ENCODE results near the gene XKRX. TPM values are rescaled to one million over a fixed set of nuclear protein-coding genes. Genes with fewer than 3 reads are reported as not detected.

Gene XKRX
- polyA plus RNA-seq, 1 experiment = not detected

DNA sequence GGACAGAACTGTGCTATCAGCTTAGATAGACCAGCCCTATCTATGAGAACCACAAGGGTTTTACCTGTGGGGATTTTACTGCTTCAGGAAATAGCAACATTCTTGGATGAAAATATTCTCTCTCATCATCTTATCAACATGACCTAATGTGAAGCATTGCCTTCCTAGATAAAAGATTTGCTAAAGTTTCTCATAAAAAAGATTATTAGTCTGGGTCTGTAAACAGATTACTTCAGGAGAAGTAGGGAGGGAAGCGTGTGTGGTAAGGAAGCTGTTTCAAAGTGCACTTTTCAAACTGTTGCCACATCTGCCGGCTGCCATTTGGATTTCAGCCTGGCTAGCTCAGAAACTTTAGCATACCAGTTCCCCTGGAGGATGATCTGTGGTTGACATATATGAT, 54.4 kb downstream of the XKRX start, which contains the start of gene NOX1:
Gene NOX1, minus strand, starts transcription at position 35 of the 400 bp plus-strand sequence. CDS start 220 bp downstream, outside the sequence.
- Histone ChIP-seq H3K4me3 (ENCODE audit: low read depth, low read length) (no peak within 1 kb of the TSS), H3K27me3 (ENCODE audit: control insufficient read depth, insufficient read depth, low read length) (no peaks in the 10 kb centered on the region), H3K36me3 (ENCODE audit: control insufficient read depth, insufficient read depth, low read length) (no peaks in the 10 kb centered on the region)
- CTCF ChIA-PET = no interaction called here
- DNase-seq (ENCODE audit: low read depth) = no peak
- no peak for TF ChIP-seq CTCF (IDR thresholded peaks at IDR 0.05; ENCODE audit: insufficient read depth, low read depth, low read length)
- POLR2A ChIA-PET = no interaction called here

DNA sequence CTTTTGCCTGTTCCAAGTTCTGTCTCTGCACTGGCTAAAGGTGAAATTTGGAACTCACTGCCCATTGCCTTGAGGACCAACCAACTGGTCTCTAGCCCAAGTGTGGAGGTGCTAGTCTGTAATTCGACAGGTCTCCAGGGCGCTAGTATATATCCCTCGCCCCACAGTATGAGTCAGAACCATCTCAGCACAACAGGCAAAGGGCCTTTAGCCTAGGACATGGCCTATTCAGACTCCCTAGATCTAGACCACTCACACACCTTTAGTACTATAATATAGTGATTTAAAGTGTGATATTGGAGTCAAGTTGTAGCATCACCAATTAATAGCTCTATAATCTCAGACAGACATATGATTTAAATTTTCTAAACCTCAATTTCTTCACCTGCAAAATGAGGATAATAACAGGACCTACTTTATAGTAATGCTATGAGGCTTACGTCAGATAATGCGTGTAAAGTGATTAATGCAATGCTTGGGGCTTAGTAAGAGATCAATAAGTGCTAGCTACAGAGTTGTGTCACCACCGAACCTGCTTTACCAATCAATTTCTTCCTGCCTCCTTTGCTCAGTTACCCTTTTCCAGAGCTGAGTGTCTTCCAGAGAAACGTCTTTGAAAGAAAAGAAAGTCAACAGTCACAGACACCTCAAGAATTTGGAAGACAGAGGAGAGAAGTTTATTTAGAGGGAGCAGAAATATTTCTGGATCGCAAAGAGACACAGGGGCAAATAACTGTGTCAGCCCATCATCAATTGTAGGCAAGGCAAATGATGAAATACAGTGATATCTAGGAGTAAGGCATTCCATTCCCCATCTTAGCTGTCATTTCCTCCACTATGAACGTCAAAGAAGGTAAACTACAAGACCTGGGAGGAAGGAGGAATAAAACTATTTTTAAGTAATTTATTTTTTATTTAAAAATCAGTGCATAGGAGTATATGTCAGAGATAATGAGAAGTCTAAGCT, 56.8 kb downstream of the XKRX start:
- ChIA-PET CTCF (interaction anchor here (1.2 kb wide), 1 partner anchor 424 kb away, joined by 3 read pairs; no protein-coding TSS in a partner anchor), POLR2A (no interaction called here)
- Histone ChIP-seq H3K36me3 (ENCODE audit: control insufficient read depth, insufficient read depth, low read length) (no peaks in the 10 kb centered on the region), H3K27me3 (ENCODE audit: control insufficient read depth, insufficient read depth, low read length) (no peaks in the 10 kb centered on the region), H3K4me3 (ENCODE audit: low read depth, low read length) (no peak overlapping the region)
- TF ChIP-seq CTCF (IDR thresholded peaks at IDR 0.05; ENCODE audit: insufficient read depth, low read depth, low read length) = no peak
- no peak for DNase-seq (ENCODE audit: low read depth)

GRCh38 chrX:100870527-100870926, 58.2 kb downstream of the XKRX start:
- TF ChIP-seq CTCF (IDR thresholded peaks at IDR 0.05; ENCODE audit: insufficient read depth, low read depth, low read length) = no peak
- ChIA-PET CTCF (no interaction called here), POLR2A (no interaction called here)
- no peaks in the 10 kb centered on the region for H3K36me3 ChIP-seq (ENCODE audit: control insufficient read depth, insufficient read depth, low read length)
- no peak overlapping the region for H3K4me3 ChIP-seq (ENCODE audit: low read depth, low read length)
- DNase-seq (ENCODE audit: low read depth) = no peak
- H3K27me3 ChIP-seq (ENCODE audit: control insufficient read depth, insufficient read depth, low read length) = no peaks in the 10 kb centered on the region

- Histone ChIP-seq H3K36me3 (ENCODE audit: control insufficient read depth, insufficient read depth, low read length) (no peaks in the 10 kb centered on the region), H3K27me3 (ENCODE audit: control insufficient read depth, insufficient read depth, low read length) (no peaks in the 10 kb centered on the region), H3K4me3 (ENCODE audit: low read depth, low read length) (no peak overlapping the region)
- DNase-seq (ENCODE audit: low read depth) = no peak
- POLR2A ChIA-PET = no interaction called here
- CTCF ChIA-PET = no interaction called here
- TF ChIP-seq CTCF (IDR thresholded peaks at IDR 0.05; ENCODE audit: insufficient read depth, low read depth, low read length) = no peak
These were observed 60.4 kb downstream of the XKRX start for GRCh38 chrX:100868273-100868672.

GRCh38 chrX:100864657-100865391, 63.9 kb downstream of the XKRX start:
- TF ChIP-seq CTCF (IDR thresholded peaks at IDR 0.05; ENCODE audit: insufficient read depth, low read depth, low read length) = no peak
- no peaks in the 10 kb centered on the region for H3K27me3 ChIP-seq (ENCODE audit: control insufficient read depth, insufficient read depth, low read length)
- ChIA-PET POLR2A (no interaction called here), CTCF (no interaction called here)
- DNase-seq (ENCODE audit: low read depth) = no peak
- H3K36me3 ChIP-seq (ENCODE audit: control insufficient read depth, insufficient read depth, low read length) = no peaks in the 10 kb centered on the region
- H3K4me3 ChIP-seq (ENCODE audit: low read depth, low read length) = no peak overlapping the region
